ENCODE measurements around the gene SLFN12L.
A peak's percentile ranks its signal among the peaks of the same experiment; 100 is the strongest.
"Not testable (repeated sequence)": the region's sequence is repeated elsewhere in the genome, so short reads cannot be mapped to it uniquely, and the experiment has no call there.

SLFN12L gene

DNA sequence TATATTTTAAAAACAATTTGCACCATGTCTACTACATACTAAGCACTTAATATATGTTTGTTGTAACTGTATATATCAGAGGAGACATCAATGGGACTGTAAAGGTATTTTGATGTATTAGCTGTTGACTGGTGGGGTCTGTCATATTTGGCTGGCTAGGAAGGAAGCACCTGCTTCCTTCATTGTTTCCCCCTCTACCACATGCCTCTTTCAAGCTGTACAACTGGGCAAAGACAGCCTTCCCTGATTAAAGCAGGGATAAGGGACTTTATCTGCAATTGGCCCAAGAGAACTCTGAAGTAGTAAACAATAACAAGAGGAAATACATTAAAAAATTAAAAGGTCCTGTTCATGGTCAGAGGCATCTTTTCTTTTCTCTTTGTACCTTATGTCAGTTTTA, 5.5 kb upstream of the SLFN12L start:
- no peak for DNase-seq (ENCODE audit: low read depth in 2 of 2)

DNA sequence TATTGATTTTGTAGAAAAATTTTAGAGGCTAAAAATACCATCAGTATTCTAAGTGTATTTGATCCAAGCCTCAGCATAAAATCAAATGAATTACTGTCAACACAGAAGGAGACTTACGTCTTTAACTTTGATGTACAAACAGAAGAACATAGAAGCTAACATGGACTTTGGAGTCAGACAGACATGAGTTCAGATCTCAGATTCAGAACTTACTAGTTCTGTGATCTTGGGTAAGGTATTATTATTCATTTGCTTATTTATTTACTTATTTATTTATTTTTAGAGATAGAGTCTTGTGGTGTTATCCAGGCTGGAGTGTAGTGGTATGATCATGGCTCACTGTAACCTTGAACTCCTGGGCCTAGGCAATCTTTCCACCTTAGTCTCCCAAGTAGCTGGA, 4.0 kb upstream of the SLFN12L start:
- DNase-seq (ENCODE audit: low read depth in 2 of 2) = no peak

DNA sequence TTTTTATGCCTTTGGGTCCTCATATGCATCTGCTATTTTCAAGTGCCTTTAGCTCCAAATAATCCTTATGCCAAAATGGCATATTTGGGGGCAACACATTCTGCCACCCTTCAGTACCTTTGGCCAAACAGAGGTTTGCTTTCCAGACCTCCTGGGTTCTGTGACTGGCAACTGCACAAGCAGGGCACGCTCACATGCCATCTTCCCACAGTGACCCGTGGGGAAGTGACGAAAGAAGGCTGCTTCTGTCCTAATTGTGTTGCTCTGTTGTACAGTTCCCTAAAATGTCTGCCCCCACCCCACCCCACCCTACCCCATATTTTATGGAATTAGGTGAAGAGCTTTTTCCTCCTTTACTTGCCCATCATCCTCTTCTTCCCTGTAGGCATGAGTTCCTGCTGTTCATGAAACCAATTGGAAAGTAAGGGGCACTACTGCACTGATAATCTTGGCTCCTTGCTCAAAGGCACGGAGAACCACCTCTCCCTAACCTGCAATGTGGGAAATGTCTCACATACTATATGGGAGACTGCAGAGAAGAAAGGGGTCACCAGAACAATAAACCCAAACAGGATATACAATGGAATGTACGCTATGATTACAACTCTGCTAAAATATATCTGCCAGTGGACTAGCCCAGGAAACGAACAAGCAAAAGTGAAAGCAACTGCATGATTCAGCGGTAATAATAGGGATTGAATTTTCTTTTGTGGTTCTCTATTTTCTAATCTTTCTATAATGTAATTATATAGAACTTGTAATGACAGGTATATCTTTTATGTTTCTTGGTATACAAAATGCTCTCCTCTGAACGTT, 3.3 kb upstream of the SLFN12L start:
- DNase-seq (ENCODE audit: low read depth in 2 of 2) = no peak

DNA sequence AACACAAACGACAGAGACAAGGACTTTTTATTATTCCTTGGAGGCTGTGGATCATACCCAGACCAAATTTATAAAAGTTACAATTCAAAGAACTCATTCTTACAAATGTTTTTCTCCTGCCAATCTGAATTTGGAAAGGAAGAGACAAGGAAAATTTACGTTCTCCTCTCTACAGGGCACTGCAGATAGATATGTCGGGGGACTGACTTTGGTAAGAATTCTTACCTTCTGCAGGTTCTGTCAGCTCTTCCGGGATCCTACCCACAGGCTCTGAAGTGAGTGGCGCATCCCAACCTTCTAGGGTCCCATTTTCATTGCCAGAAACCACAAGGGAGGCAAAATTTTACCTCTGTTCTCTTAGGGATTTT, 2.2 kb upstream of the SLFN12L start:
- no peak for DNase-seq (ENCODE audit: low read depth in 2 of 2)

DNA sequence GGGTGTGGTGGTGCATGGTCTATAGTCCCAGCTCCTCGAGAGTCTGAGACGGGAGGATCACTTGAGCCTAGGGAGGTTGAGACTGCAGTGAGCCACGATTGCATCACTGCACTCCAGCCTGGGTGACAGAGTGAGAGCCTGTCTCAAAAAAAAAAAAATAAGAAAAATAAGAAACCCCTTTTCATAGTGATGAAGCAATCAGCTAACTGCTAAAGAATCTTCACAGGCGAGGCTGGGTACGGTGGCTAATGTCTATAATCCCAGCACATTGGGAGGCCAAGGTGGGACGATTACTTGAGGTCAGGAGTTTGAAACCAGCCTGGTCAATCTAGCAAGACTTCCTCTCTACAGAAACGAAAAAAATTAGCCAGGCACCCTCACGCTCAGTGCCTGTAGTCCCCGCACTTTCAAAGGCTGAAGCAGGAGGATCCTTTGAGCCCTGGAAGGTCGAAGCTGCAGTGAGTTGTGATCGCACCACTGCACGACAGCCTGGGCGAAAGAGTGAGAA, 760 bp downstream of the SLFN12L start:
- no peak for DNase-seq (ENCODE audit: low read depth in 2 of 2)

DNA sequence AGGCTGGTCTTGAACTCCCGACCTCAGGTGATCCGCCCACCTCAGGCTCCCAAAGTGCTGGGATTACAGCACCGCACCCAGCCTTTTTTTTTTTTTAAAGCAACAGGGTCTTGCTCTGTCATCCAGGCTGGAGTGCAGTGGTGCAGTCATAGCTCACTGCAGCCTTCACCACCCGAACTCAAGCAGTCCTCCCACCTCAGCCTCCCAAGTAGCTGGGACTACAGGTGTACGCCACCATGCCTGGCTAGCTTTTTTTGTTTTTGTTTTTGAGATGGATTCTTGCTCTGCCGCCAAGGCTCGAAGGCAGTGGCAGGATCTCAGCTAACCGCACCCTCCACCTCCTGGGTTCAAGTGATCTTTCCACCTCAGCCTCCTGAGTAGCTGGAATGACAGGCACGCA, 2.1 kb downstream of the SLFN12L start:
- not testable (repeated sequence) for DNase-seq (ENCODE audit: low read depth in 2 of 2)

DNA sequence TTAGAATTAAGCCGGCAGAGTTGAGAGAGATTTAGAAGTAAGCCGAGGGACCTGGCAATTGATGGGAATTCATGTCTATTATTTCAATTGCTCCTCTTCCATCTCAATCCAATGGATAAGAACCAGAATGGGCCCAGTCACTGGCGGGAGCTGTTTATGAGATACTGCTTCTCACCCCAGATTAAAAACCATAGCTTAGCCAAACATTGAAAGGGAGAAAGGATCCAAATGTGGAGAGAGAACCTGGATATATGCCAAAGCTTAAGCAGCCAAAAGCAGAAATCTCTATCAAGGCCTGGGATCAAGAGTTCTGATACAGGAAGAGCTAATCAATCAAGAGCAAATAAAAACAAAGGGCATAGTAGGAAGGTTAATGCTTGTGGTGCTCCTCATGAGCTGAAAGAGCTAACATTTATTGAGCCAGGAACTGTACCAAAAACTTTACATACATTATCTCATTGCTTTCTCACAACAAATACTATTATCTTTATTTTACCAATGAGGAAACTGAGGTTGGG, 2.8 kb downstream of the SLFN12L start:
- no peak for DNase-seq (ENCODE audit: low read depth in 2 of 2)

DNA sequence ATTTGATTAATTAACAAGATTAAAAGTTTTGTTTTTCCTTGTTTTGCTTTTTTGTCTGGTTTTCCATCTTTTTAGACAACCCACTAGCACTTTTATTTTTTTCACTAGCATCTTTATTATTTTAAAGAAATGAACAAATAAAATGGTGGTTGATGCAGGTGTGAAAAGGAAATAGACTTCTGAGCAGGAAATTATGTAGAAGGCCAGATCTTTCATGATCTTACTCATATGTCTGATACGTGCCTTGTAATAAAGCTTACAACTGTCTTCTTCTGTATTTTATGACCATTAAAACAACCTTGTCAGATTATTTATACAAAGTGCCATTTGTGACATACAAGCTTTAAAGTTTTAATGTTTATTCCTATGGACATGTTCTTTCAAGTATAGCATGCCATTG, 6.3 kb downstream of the SLFN12L start:
- DNase-seq (ENCODE audit: low read depth in 2 of 2) = no peak

DNA sequence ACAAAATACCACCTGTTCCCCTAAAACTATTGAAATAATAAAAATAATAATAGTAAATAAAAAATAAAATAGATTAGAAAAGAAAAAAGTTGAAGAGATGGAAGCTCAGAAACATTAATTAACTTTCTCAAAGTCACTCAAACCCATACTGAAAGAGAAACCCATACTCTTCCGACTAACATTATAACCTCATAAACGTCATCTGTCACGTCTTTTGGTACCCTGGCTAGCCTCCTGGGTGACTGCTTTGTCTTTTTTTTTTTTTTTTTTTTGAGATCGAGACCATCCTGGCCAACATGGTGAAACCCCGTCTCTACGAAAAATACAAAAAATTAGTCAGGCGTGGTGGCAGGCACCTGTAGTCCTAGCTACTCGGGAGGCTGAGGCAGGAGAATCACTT, 7.6 kb downstream of the SLFN12L start:
- no peak for DNase-seq (ENCODE audit: low read depth in 2 of 2)

DNA sequence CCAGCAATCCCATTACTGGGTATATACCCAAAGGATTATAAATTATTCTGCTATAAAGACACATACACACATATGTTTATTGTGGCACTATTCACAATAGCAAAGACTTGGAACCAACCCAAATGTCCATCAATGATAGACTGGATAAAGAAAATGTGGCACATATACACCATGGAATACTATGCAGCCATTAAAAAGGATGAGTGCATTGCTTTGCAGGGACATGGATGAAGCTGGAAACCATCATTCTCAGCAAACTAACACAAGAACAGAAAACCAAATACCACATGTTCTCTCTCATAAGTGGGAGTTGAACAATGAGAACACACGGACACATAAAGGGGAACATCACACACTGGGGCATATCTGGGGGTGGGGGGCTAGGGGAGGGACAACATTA, 8.2 kb downstream of the SLFN12L start:
- not testable (repeated sequence) for DNase-seq (ENCODE audit: low read depth in 2 of 2)

DNA sequence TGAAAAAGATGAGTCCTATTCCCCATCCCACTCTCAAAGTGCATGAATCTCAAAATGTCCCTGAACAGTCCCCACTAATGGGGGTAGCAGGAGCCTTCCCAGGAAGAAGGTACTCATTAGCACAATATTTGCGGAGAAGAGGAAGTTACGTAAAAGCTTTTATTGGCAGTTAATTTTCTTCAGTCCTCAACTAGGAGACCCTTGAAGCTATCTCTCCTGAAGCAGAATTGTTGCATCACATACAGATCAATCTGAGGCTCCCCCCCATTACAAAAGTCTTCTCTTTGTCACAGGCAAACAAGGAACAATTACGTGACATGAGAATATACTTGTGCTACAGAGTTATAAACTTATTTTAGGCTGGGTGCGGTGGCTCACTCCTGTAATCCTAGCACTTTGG, 14.2 kb downstream of the SLFN12L start:
- no peak for DNase-seq (ENCODE audit: low read depth in 2 of 2)

DNA sequence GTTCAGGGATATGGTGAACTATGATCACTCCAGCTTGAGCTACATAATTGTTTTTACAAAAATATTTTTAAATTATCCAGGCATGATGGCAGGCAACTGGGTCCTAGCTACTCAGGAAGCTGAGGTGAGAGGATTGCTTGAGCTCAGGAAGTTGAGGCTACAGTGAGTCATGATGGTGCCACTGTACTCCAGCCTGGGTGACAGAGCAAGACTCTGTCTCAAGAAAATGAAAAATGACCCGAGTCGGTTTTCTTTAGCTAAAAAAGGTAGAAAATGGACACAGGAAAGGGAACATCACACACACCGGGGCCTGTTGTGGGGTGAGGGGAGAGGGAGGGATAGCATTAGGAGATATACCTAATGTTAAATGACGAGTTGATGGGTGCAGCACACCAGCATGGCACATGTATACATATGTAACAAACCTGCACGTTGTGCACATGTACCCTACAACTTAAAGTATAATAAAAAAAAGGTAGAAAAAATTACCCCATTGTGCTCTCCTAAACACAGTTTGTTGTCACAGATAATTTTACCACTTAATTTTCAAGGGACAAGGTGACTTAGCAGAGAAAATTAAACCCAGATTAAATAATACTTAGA, 15.7 kb downstream of the SLFN12L start:
- peak in 1 of 2 donors; percentile 10 for DNase-seq (ENCODE audit: low read depth in 2 of 2)

DNA sequence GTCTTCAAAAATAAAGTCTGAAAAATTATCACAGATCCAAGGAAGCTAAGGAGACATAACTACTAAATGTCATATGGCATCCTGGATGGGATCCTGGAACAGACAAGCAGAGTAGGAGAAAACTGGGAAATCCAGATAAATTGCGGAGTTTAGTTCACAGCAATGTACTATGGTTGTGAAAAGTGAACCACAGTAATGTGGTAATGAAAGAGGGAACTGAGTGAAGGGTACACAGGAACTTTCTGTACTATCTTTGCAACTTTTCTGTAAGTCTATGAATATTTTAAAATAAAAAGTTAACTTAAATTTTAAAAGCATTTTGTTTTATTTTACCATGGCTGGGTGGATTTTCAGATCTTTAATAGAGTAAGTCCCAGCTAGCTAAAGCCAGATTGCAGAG, 16.3 kb downstream of the SLFN12L start:
- DNase-seq (ENCODE audit: low read depth in 2 of 2) = no peak

DNA sequence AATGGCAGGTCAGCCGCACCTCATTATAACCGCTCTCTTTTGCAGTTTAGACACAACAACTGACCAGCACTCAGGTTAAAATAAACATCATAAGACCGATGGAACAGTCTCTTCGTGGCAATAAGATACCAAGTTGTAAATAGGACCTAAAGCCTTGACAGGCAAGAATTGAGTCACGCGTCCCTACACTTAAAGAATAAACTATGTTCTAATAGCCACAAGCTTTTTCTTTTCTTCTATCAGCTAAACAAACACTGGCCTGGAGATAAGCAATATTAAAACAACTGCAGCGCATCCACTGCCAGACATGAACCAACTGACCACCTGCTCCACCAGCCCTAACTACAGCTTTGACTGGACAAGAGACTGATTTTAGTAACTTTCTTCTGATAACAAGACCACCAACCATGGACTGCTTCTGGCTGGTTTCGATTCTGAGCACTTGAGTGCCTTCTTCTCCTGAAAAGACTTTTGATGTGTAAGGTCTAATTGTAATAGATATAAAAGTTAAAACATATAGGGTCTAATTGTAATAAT, 17.5 kb downstream of the SLFN12L start:
- DNase-seq (ENCODE audit: low read depth in 2 of 2) = no peak

DNA sequence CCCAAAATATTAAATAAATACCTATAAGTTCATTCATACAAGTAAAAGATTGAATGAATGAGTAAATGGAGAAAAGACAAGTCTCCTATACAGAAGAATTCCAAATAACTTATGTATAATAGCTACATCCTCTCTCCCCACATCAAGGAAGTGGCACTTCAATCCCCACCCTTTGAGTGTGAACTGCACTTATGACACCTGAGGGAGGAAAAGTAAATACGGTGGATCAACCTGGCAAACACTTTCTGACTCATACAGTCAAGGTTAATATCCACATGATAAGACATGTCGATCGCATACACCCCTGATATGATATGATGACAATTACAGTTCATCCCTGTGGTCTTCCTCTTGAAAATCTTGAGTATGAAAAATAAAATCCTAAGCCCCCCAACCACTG, 18.0 kb downstream of the SLFN12L start:
- no peak for DNase-seq (ENCODE audit: low read depth in 2 of 2)

DNA sequence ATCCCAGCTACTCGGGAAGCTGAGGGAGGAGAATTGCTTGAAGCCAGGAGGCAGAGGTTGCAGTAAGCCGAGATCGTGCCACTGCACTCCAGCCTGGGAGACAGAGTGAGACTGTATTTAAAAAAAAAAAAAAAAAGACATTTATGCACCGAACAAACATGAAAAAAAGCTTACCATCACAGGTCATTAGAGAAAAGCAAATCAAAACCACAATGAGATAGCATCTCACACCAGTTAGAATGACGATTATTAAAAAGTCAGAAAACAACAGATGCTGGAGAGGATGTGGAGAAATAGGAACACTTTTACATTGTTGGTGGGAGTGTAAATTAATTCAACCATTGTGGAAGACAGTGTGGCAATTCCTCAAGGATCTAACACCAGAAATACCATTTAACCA, 19.0 kb downstream of the SLFN12L start:
- DNase-seq (ENCODE audit: low read depth in 2 of 2) = not testable (repeated sequence)

DNA sequence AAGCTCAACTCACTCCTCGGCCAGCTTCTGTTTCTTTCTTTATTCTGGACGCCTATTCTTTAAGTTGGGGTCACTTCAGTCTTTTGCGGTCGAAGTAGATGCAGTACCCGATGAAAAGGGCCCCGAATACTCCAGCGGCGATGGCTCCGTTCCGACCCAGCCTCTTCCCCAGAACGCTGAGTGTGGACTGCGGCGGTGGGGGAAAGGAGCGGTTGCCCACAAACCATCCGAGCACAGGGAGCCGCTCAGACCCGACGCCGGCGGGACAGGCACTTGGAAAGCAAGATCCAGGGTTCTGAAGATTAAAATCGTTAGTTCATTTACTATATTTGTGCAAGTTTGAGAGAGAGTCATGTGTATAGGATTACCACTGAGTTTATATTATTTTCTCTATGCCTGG, 22.5 kb downstream of the SLFN12L start:
- no peak for DNase-seq (ENCODE audit: low read depth in 2 of 2)

DNA sequence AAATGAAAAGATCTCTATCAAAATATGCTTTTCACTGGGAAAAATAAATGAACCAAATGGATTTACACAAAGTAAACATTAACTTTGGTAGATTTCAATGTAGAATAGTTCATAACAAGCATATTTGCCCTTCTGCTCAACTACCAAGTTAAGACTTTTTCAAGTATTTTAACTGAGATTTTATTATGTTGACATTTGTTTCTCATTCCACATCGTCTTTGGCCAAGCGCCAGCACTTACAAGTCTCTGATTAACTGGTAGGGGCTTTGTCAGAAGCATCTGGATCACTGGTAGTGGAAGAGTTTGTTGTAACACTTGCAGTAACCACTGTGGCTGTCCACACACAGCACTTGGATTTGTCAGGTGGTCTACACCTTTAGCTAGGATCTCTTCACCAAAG, 22.9 kb downstream of the SLFN12L start:
- DNase-seq (ENCODE audit: low read depth in 2 of 2) = no peak

DNA sequence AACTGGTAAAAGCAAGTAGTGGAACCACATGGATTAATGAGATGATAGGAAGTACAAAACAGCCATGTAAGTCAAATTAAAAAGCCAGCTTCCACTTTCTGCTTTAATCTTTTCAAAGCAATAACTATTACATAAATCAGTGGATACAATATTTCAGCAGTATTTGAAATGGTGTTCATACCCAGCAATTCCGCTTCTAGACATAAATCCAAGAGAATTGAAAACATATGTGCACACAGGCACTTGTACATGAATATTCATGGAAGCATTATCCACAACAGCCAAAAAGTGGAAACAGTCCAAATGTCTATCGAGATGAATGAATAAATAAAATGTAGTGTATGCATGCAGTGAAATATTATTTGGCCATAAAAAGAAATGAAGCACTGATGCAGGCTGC, 27.4 kb downstream of the SLFN12L start:
- no peak for DNase-seq (ENCODE audit: low read depth in 2 of 2)

DNA sequence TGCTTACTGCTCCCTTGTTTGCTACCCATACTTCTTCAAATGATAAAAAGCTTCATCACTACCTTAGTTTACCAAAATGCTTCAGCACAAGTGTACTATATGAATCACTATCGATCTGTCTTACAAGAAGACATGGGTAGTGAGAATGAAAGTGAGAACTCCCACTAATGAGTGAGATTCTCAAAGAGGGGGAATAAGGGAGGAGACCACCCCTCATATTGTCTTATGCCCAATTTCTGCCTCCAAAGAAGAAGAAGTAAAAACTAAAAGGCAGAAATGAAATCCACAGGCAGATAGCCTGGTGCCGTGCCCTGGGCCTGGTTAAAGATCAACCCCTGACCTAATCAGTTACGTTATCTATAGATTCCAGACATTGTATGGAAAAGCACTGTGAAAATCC, 29.8 kb downstream of the SLFN12L start:
- DNase-seq (ENCODE audit: low read depth in 2 of 2) = not testable (repeated sequence)

DNA sequence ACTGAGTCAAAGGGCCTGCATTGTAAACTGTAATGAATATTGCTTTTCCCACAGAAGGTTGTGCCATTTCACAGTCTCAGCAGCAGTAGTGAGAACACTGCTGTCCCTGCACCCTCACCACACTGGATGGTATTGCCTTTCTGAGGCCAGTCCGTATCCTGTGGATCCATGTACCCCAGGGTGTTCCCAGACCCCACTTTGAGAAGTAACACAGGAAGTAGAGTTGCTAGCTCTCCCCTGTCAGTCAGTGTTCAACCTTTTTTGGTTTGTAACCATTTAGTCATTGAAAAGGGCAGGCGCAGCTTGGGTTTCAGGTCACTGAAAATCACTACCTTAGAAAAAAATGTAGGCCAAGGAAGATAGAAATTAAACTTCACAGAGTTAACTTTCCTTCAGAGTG, 37.9 kb downstream of the SLFN12L start:
- no peak for DNase-seq (ENCODE audit: low read depth in 2 of 2)

DNA sequence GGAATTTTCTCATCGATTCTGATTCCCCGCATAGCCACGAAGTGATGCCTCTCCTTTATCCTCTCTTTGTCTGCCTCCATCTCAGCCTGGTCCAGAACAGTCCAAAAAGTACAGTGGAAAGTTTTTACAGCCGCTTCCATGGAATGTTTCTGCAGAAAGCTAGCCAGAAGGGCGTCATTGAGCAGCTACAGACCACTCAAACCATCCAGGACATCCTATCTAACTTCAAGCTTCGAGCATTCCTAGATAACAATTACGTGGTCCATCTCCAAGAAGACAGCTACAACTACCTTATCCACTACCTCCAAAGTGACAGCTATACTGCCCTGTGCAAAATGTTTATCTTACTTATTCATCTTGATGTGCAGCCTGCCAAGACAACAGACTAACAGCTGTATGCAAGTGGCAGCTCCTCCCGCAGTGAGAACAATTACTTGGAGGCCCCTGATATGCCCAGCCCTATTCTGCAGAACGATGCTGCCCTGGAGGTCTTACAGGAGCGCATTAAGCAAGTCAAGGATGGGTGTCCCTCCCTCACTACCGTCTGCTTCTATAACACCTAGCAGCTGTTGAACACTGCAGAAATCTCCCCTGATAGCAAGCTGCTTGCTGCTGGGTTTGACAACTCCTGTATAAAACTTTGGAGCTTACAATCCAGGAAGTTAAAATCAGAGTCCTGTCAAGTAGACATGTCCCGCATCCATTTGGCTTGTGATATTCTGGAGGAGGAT, 38.9 kb downstream of the SLFN12L start:
- DNase-seq (ENCODE audit: low read depth in 2 of 2) = no peak

All from stimulated activated CD4-positive, alpha-beta T cell treated with anti-CD3 and anti-CD28 coated beads, Interleukin-1b, Interleukin-23, amount 100 ng/mL, for 1 hour (primary cell).